AG04450 (cell line): ENCODE data around the gene FAIM2. TPM values are rescaled to one million over a fixed set of nuclear protein-coding genes. Genes with fewer than 3 reads are reported as not detected.

ENCODE experiments used
- CTCF ChIA-PET: fragments of 300-600, 350-600 bp; formaldehyde crosslinking; extraction: SDS; loops from one replicate; lab custom pipeline; 2022; ENCODE audit warnings: antibody characterized with exemption, inconsistent platforms; lab: Charles Lee
- POLR2A ChIA-PET: fragments of 350-600 bp; formaldehyde crosslinking; extraction: SDS; loops from one replicate; lab custom pipeline; 2021; ENCODE audit warnings: antibody characterized with exemption, inconsistent platforms; lab: Yijun Ruan, JAX
- DNase-seq: peaks from one replicate; pipeline ENCODE4 v3.0.0-alpha.2; 2011; ENCODE audit warnings: low read depth, low spot score
- H3K27ac ChIP-seq: one replicate; pipeline ENCODE4 v1.5.1; 2012; ENCODE audit warnings: low read depth, low read length, control low read depth
- H3K27me3 ChIP-seq: one replicate; pipeline ENCODE4 v1.6.0; 2012; ENCODE audit warnings: low read length; ENCODE audit not compliant: control insufficient read depth, insufficient read depth
- H3K4me3 ChIP-seq: 2 replicates; pipeline ENCODE4 v1.5.1; 2011; ENCODE audit warnings: mild to moderate bottlenecking, low read depth, low read length, control low read depth
- H3K9me3 ChIP-seq: 2 replicates; pipeline ENCODE4 v1.5.1; 2012; ENCODE audit warnings: low read length; ENCODE audit not compliant: control insufficient read depth, insufficient read depth
- polyA plus RNA-seq: library from polyadenylated mRNA; depleted of rRNA; stranded (reverse); fragments of >200 nt; gene quantifications from 2 replicates; pipeline ENCODE4 v1.2.3, GENCODE V29; 2011
- TF ChIP-seq, protein P1 (sequence below): IDR thresholded peaks from 2 replicates; pipeline ENCODE4 v1.5.1; 2011; ENCODE audit warnings: low read depth, low read length, control low read depth, inconsistent platforms

Gene FAIM2
- polyA plus RNA-seq, 1 experiment: 5.9 TPM

DNA sequence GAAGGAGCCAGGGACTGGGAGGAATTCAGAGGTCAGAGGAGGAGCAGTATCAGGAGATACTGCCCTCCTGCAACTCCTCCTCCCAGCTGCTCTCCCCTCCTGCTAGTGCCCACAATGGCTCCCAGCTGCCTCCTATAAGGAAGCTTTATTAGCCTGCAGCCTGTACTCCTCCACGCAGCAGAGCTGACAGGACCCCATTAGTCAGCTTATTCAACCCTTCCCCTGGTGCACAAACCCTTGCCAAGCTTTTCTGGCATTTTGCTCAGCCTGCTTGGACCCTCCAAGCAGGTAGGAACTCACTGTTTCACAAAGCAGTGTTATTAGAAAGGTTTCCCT lies 39.9 kb upstream of the FAIM2 start:
- H3K9me3 ChIP-seq: no peaks in the 10 kb centered on the region
- DNase-seq: no peak
- H3K27me3 ChIP-seq: peaks cover 4% of the 10 kb centered on the region
- no peak overlapping the region for H3K27ac ChIP-seq
- TF ChIP-seq, protein P1, sequence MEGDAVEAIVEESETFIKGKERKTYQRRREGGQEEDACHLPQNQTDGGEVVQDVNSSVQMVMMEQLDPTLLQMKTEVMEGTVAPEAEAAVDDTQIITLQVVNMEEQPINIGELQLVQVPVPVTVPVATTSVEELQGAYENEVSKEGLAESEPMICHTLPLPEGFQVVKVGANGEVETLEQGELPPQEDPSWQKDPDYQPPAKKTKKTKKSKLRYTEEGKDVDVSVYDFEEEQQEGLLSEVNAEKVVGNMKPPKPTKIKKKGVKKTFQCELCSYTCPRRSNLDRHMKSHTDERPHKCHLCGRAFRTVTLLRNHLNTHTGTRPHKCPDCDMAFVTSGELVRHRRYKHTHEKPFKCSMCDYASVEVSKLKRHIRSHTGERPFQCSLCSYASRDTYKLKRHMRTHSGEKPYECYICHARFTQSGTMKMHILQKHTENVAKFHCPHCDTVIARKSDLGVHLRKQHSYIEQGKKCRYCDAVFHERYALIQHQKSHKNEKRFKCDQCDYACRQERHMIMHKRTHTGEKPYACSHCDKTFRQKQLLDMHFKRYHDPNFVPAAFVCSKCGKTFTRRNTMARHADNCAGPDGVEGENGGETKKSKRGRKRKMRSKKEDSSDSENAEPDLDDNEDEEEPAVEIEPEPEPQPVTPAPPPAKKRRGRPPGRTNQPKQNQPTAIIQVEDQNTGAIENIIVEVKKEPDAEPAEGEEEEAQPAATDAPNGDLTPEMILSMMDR: no peak
- POLR2A ChIA-PET: no interaction called here
- CTCF ChIA-PET: interaction anchor here (1.6 kb wide), 1 partner anchor 10 kb away, joined by 8 read pairs; no protein-coding TSS in a partner anchor
- no peak overlapping the region for H3K4me3 ChIP-seq

DNA sequence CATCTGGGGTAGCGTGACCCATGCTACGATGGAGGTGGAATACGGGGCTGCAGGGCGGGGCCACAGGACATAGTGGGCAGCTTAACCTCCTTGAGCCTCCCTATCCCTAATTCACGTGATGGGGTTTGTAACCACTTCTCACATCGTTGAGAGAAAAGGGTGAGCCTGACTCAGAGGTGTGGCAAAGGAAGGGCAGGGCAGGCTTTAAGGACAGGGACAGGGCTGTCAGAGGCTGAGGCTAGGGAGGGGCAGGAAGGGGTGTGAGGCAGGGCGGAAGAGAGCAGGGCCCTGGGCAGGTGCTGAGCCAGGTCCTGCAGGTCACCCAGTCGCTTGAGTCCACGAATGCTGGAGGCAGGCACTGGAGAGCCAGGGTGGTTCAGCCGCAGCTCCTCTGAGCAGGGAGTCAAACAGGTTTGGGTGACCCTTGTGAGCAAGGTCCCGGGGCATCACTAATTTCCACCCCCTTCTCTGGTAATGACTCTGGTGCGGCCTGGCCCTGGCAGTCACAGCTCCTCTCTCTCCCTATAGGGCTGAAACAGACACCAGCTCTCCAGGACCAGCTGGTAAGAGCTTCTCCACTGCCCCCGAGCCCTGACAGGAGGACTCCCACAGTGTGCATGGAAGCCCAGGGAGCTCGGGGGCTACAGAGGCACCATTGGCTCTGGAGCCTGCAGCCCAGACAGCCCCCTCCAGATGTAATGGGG lies 39.4 kb upstream of the FAIM2 start:
- TF ChIP-seq, protein P1: no peak
- POLR2A ChIA-PET: no interaction called here
- Histone ChIP-seq H3K27me3 (peaks cover 4% of the 10 kb centered on the region), H3K4me3 (no peak overlapping the region), H3K27ac (no peak overlapping the region), H3K9me3 (no peaks in the 10 kb centered on the region)
- CTCF ChIA-PET: interaction anchor here (0.8 to 1.6 kb wide), 2 partner anchors 10 to 25 kb away, joined by 8 to 10 read pairs; no protein-coding TSS in a partner anchor
- no peak for DNase-seq

DNA sequence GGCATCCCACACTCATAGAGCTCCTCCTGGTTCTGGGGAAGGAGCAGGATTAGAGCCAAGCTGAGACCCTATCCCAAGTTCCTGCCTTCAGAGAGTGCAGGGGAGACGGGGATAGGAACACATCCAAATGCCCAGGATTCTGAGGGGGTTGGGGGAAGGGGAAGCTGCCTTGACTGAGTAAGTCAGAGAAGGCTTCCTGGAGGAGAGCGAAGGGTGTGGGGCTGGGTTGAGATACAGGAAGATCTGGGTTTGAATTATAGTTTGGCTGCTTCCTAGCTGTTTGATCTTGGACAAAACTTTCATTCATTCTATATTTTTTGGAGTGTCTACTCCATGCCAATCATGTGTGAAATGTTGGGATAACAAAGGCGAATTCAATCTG lies 38.8 kb upstream of the FAIM2 start:
- H3K9me3 ChIP-seq: no peaks in the 10 kb centered on the region
- ChIA-PET POLR2A (no interaction called here), CTCF (interaction anchor here (0.8 to 1.6 kb wide), 2 partner anchors 9 to 26 kb away, joined by 8 to 10 read pairs; no protein-coding TSS in a partner anchor)
- TF ChIP-seq, protein P1: no peak
- H3K4me3 ChIP-seq: no peak overlapping the region
- H3K27ac ChIP-seq: no peak overlapping the region
- DNase-seq: no peak
- H3K27me3 ChIP-seq: peaks cover 4% of the 10 kb centered on the region

DNA sequence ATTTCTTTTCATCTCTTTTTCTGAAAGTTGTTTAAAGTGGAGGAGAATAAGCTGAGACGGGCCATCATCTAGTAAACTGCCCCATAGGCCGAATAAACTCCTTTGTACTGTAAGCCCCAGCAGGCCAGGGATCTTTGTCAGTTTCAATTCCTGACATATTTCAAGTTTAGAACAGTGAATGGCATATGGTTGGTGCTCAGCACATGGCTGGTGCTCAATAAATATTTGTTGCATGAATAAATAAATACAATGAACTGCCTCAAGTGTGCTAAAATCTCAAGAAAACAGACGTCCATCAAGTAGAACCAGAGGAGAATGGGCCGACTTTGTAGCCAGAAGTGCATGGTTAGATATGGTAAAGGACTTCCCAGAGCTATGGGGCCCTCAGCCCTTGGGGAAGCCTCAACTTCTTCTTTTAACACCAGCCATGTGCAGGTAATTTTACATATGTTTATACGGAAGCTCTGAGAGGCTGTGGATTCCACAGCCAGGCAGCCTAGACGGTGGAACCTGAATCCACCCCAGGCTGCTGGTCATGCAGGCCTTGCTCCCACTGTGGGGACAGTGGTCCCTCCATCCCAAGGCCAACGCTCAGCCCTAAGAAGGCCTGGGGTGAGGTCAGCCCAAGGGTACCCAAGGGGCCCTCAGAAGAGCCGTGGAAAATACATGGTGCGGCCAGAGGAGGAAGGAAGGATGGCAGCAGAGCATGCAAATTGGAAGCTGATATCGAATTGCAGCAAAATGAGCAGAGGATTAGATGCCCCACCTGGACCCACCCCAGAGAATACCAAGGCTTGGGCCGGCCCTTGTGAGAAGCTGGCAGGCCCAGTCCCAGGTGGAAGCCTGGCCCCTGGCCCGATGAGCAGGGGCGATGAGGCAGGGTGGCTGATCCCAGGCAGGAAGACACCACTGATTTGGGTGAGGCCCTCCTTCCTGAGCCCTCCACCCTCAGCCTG lies 38.1 kb upstream of the FAIM2 start:
- Histone ChIP-seq H3K27ac (no peak overlapping the region), H3K9me3 (no peaks in the 10 kb centered on the region), H3K4me3 (no peak overlapping the region), H3K27me3 (peaks cover 4% of the 10 kb centered on the region)
- ChIA-PET POLR2A (no interaction called here), CTCF (interaction anchor here (1.6 kb wide), 1 partner anchor 9 kb away, joined by 8 read pairs; no protein-coding TSS in a partner anchor)
- no peak for DNase-seq
- TF ChIP-seq, protein P1: no peak

DNA sequence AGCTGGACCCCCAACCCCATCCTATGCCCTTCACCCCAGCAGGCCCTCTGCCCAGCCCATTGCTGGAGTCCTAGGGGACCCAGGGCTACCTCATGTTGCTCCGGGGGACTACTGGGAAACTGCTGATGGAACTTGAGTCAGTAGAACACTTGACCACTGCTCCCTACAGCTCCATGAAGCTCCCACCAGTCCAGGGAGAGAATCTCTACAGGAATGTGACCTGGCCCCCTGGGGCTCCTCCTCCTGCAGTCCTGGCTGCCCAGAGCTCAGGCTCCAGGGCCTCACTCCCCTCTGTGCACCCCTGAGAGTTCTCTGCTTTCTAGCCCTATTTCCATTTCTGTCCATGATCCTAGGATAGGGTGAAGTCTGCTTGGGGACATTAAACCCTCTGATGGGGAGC lies 36.0 kb upstream of the FAIM2 start:
- POLR2A ChIA-PET: interaction anchor here (0.7 kb wide), 1 partner anchor 29 kb away, joined by 4 read pairs; no protein-coding TSS in a partner anchor
- no peak for DNase-seq
- TF ChIP-seq, protein P1: no peak
- H3K27ac ChIP-seq: no peak overlapping the region
- H3K4me3 ChIP-seq: no peak overlapping the region
- H3K27me3 ChIP-seq: peaks cover 4% of the 10 kb centered on the region
- no peaks in the 10 kb centered on the region for H3K9me3 ChIP-seq
- CTCF ChIA-PET: no interaction called here
